Osteoblast (primary cell): ENCODE measurements around the gene ACOX1. TPM values are rescaled to one million over a fixed set of nuclear protein-coding genes. Genes with fewer than 3 reads are reported as not detected.

Source experiments
- DNase-seq: peaks from one replicate; pipeline ENCODE4 v3.0.0; 2011; ENCODE audit warnings: low spot score, mixed read lengths; ENCODE audit not compliant: insufficient read length; ENCODE audit errors: missing footprints
- H2AFZ ChIP-seq: 2 replicates; pipeline ENCODE4 v1.6.0; 2011; ENCODE audit warnings: mild to moderate bottlenecking, low read length
- H3K27ac ChIP-seq: 2 replicates; pipeline ENCODE4 v1.5.1; 2011; ENCODE audit warnings: mild to moderate bottlenecking, low read depth, low read length, moderate library complexity
- H3K27me3 ChIP-seq: 2 replicates; pipeline ENCODE4 v1.6.0; 2012; ENCODE audit warnings: mild to moderate bottlenecking, control low read depth, inconsistent platforms, low read length, moderate library complexity; ENCODE audit not compliant: insufficient read depth
- H3K36me3 ChIP-seq: 2 replicates; pipeline ENCODE4 v1.5.1; 2011; ENCODE audit warnings: mild to moderate bottlenecking, low read length, control low read depth, moderate library complexity; ENCODE audit not compliant: insufficient read depth
- H3K4me1 ChIP-seq: 2 replicates; pipeline ENCODE4 v1.5.1; 2011; ENCODE audit warnings: mild to moderate bottlenecking, low read length, control low read depth, moderate library complexity; ENCODE audit not compliant: insufficient read depth
- H3K4me2 ChIP-seq: 2 replicates; pipeline ENCODE4 v1.6.0; 2011; ENCODE audit warnings: mild to moderate bottlenecking, low read length; ENCODE audit not compliant: insufficient read depth
- H3K4me3 ChIP-seq: fragments of 200-600 bp; sonication (generic); 3 replicates; pipeline ENCODE4 v1.5.1; 2012; ENCODE audit warnings: mild to moderate bottlenecking, low read length, inconsistent platforms; ENCODE audit not compliant: insufficient read depth
- H3K79me2 ChIP-seq: 2 replicates; pipeline ENCODE4 v1.6.0; 2012; ENCODE audit warnings: mild to moderate bottlenecking, low read length, control low read depth, inconsistent platforms; ENCODE audit not compliant: insufficient read depth
- H3K9me3 ChIP-seq: 2 replicates; pipeline ENCODE4 v1.5.1; 2011; ENCODE audit warnings: low read depth, low read length, control low read depth
- H4K20me1 ChIP-seq: 2 replicates; pipeline ENCODE4 v1.6.0; 2012; ENCODE audit warnings: mild to moderate bottlenecking, low read length, control low read depth; ENCODE audit not compliant: insufficient read depth
- CTCF ChIP-seq: IDR thresholded peaks from 2 replicates; pipeline ENCODE4 v1.5.1; 2011; ENCODE audit warnings: mild to moderate bottlenecking, low read depth, low read length, moderate library complexity; ENCODE audit errors: extremely low read depth
- total RNA-seq: library from RNA; depleted of rRNA; stranded (reverse); fragments of >200 nt; gene quantifications from 2 replicates; pipeline ENCODE4 v1.2.3, GENCODE V29; 2012

Gene ACOX1
- total RNA-seq, 1 donor: 59.4 TPM

- H4K20me1 ChIP-seq: no peaks in the 10 kb centered on the region
- H3K79me2 ChIP-seq: no peaks in the 10 kb centered on the region
- no peaks in the 10 kb centered on the region for H3K9me3 ChIP-seq
- no peaks in the 10 kb centered on the region for H3K27me3 ChIP-seq
- H3K4me3 ChIP-seq: no peak overlapping the region
- peaks cover 6% of the 10 kb centered on the region for H3K36me3 ChIP-seq
- TF ChIP-seq CTCF: no peak
- H3K4me2 ChIP-seq: no peak overlapping the region
- no peak overlapping the region for H3K27ac ChIP-seq
- H3K4me1 ChIP-seq: no peaks in the 10 kb centered on the region
- H2AFZ ChIP-seq: no peak overlapping the region
- DNase-seq: no peak
These were observed 46.1 kb downstream of the ACOX1 start for GRCh38 chr17:75932852-75933251.

DNA sequence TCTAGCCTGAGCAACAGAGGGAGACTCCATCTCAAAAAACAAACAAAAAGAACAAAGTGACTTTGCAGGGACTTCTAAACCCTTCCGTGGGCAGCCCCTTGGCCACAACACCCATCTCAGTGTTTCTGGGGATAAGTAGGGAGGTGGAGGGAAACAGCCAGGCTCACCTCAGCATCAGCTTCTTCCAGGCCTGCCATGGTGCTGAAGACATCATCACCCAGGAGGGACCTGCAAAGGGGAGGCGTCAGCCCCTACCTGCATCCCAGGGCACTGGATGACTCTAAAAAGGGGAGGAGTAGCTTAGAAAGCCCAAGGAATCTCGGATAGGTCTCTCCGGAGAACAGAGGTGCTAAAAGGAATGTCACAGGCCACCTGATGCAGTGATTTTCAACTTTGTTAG lies 47.9 kb downstream of the ACOX1 start:
- DNase-seq: no peak
- Histone ChIP-seq H3K27ac (no peak overlapping the region), H3K4me3 (no peak overlapping the region), H3K79me2 (no peaks in the 10 kb centered on the region), H4K20me1 (no peaks in the 10 kb centered on the region), H3K27me3 (no peaks in the 10 kb centered on the region), H3K4me1 (no peaks in the 10 kb centered on the region), H3K9me3 (no peaks in the 10 kb centered on the region), H3K4me2 (no peak overlapping the region), H3K36me3 (peaks cover 13% of the 10 kb centered on the region), H2AFZ (no peak overlapping the region)
- no peak for TF ChIP-seq CTCF

DNA sequence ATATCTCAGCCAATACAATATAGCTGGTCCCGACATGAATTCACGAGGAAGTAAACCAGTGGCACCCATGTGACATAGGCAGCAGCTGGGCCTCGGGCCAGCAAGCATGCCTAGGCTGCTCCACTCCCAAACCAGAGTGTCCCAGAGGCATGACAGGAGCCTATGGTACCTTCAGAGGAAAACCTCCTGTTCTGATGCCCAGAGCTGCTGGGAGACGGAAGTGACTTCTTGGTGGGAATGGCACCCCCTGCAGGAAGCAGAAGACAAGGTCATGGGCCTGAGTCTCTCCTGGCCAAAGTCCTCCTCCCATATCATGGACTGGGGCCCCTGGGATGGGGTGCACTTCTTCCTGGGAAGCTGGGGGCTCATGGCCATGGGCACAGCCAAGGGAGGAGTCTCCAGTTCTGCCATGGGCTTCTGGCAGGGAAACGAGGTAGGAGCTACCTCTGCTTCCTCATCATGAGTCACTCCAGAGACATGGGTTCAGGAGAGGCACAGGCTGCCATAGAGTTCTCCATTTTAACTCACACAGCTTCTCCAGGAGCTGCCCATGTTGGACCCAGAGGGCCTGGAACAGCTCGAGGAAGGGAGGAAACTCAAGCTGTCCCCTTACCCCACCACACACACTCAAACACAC lies 51.6 kb downstream of the ACOX1 start:
- H3K4me2 ChIP-seq: no peak overlapping the region
- no peaks in the 10 kb centered on the region for H3K27me3 ChIP-seq
- H4K20me1 ChIP-seq: no peaks in the 10 kb centered on the region
- H3K36me3 ChIP-seq: peaks cover 21% of the 10 kb centered on the region
- peak; percentile 40 for TF ChIP-seq CTCF
- DNase-seq: peak; percentile 78
- no peaks in the 10 kb centered on the region for H3K4me1 ChIP-seq
- no peak overlapping the region for H2AFZ ChIP-seq
- no peak overlapping the region for H3K27ac ChIP-seq
- no peak overlapping the region for H3K4me3 ChIP-seq
- H3K9me3 ChIP-seq: no peaks in the 10 kb centered on the region
- H3K79me2 ChIP-seq: no peaks in the 10 kb centered on the region

- H3K4me1 ChIP-seq: no peaks in the 10 kb centered on the region
- no peaks in the 10 kb centered on the region for H3K79me2 ChIP-seq
- peak; percentile 13 for DNase-seq
- H3K27me3 ChIP-seq: no peaks in the 10 kb centered on the region
- no peak overlapping the region for H3K27ac ChIP-seq
- no peak for TF ChIP-seq CTCF
- no peaks in the 10 kb centered on the region for H3K9me3 ChIP-seq
- H3K36me3 ChIP-seq: peaks cover 16% of the 10 kb centered on the region
- no peak overlapping the region for H2AFZ ChIP-seq
- H3K4me3 ChIP-seq: no peak overlapping the region
- no peaks in the 10 kb centered on the region for H4K20me1 ChIP-seq
- H3K4me2 ChIP-seq: no peak overlapping the region
These were observed 52.5 kb downstream of the ACOX1 start for GRCh38 chr17:75926456-75926855.
